Measurements from ENCODE around the gene WASL.

The WASL gene

GRCh38 chr7:123718773-123719172 is 30.0 kb downstream of the WASL start:
- no peak for TF ChIP-seq JUND (IDR thresholded peaks at IDR 0.05; ENCODE audit: low read depth)
- in situ Hi-C loops (cut with HindIII; ENCODE audit: low pct_unique_long_range_greater_than_20kb, low sequenced_read_pairs): no loop called here
- no peak for DNase-seq (ENCODE audit: low read depth in 1 of 2, low spot score in 1 of 2)

- no peak for DNase-seq (ENCODE audit: low read depth in 1 of 2, low spot score in 1 of 2)
- no peak for TF ChIP-seq JUND (IDR thresholded peaks at IDR 0.05; ENCODE audit: low read depth)
- in situ Hi-C loops (cut with HindIII; ENCODE audit: low pct_unique_long_range_greater_than_20kb, low sequenced_read_pairs): no loop called here
These were observed 31.1 kb downstream of the WASL start for GRCh38 chr7:123717689-123718088.

- DNase-seq (ENCODE audit: low read depth in 1 of 2, low spot score in 1 of 2): no peak
- no peak for TF ChIP-seq JUND (IDR thresholded peaks at IDR 0.05; ENCODE audit: low read depth)
- in situ Hi-C loops (cut with HindIII; ENCODE audit: low pct_unique_long_range_greater_than_20kb, low sequenced_read_pairs): no loop called here
These were observed 31.9 kb downstream of the WASL start for GRCh38 chr7:123716877-123717276.

GRCh38 chr7:123715799-123716198 is 33.0 kb downstream of the WASL start:
- no peak for TF ChIP-seq JUND (IDR thresholded peaks at IDR 0.05; ENCODE audit: low read depth)
- no peak for DNase-seq (ENCODE audit: low read depth in 1 of 2, low spot score in 1 of 2)
- in situ Hi-C loops (cut with HindIII; ENCODE audit: low pct_unique_long_range_greater_than_20kb, low sequenced_read_pairs): no loop called here

- no peak for TF ChIP-seq JUND (IDR thresholded peaks at IDR 0.05; ENCODE audit: low read depth)
- in situ Hi-C loops (cut with HindIII; ENCODE audit: low pct_unique_long_range_greater_than_20kb, low sequenced_read_pairs): no loop called here
- no peak for DNase-seq (ENCODE audit: low read depth in 1 of 2, low spot score in 1 of 2)
These were observed 33.6 kb downstream of the WASL start for GRCh38 chr7:123715198-123715597.

- in situ Hi-C loops (cut with HindIII; ENCODE audit: low pct_unique_long_range_greater_than_20kb, low sequenced_read_pairs): no loop called here
- no peak for TF ChIP-seq JUND (IDR thresholded peaks at IDR 0.05; ENCODE audit: low read depth)
- DNase-seq (ENCODE audit: low read depth in 1 of 2, low spot score in 1 of 2): no peak
These were observed 34.3 kb downstream of the WASL start for GRCh38 chr7:123714296-123715080.

GRCh38 chr7:123712619-123713018 is 36.2 kb downstream of the WASL start:
- TF ChIP-seq JUND (IDR thresholded peaks at IDR 0.05; ENCODE audit: low read depth): no peak
- in situ Hi-C loops (cut with HindIII; ENCODE audit: low pct_unique_long_range_greater_than_20kb, low sequenced_read_pairs): no loop called here
- DNase-seq (ENCODE audit: low read depth in 1 of 2, low spot score in 1 of 2): no peak

- no peak for DNase-seq (ENCODE audit: low read depth in 1 of 2, low spot score in 1 of 2)
- in situ Hi-C loops (cut with HindIII; ENCODE audit: low pct_unique_long_range_greater_than_20kb, low sequenced_read_pairs): no loop called here
- no peak for TF ChIP-seq JUND (IDR thresholded peaks at IDR 0.05; ENCODE audit: low read depth)
These were observed 36.9 kb downstream of the WASL start for GRCh38 chr7:123711832-123712293.

- in situ Hi-C loops (cut with HindIII; ENCODE audit: low pct_unique_long_range_greater_than_20kb, low sequenced_read_pairs): no loop called here
- no peak for TF ChIP-seq JUND (IDR thresholded peaks at IDR 0.05; ENCODE audit: low read depth)
- DNase-seq (ENCODE audit: low read depth in 1 of 2, low spot score in 1 of 2): no peak
These were observed 38.1 kb downstream of the WASL start for GRCh38 chr7:123710683-123711082.

GRCh38 chr7:123709525-123709924 is 39.3 kb downstream of the WASL start:
- in situ Hi-C loops (cut with HindIII; ENCODE audit: low pct_unique_long_range_greater_than_20kb, low sequenced_read_pairs): no loop called here
- no peak for TF ChIP-seq JUND (IDR thresholded peaks at IDR 0.05; ENCODE audit: low read depth)
- no peak for DNase-seq (ENCODE audit: low read depth in 1 of 2, low spot score in 1 of 2)

GRCh38 chr7:123705211-123705901 is 43.4 kb downstream of the WASL start:
- TF ChIP-seq JUND (IDR thresholded peaks at IDR 0.05; ENCODE audit: low read depth): no peak
- in situ Hi-C loops (cut with HindIII; ENCODE audit: low pct_unique_long_range_greater_than_20kb, low sequenced_read_pairs): no loop called here
- no peak for DNase-seq (ENCODE audit: low read depth in 1 of 2, low spot score in 1 of 2)

GRCh38 chr7:123695944-123696677 is 52.7 kb downstream of the WASL start:
- DNase-seq (ENCODE audit: low read depth in 1 of 2, low spot score in 1 of 2): no peak
- in situ Hi-C loops (cut with HindIII; ENCODE audit: low pct_unique_long_range_greater_than_20kb, low sequenced_read_pairs): no loop called here
- TF ChIP-seq JUND (IDR thresholded peaks at IDR 0.05; ENCODE audit: low read depth): no peak

- DNase-seq (ENCODE audit: low read depth in 1 of 2, low spot score in 1 of 2): no peak
- no peak for TF ChIP-seq JUND (IDR thresholded peaks at IDR 0.05; ENCODE audit: low read depth)
- in situ Hi-C loops (cut with HindIII; ENCODE audit: low pct_unique_long_range_greater_than_20kb, low sequenced_read_pairs): no loop called here
These were observed 56.3 kb downstream of the WASL start for GRCh38 chr7:123692471-123692877.

Measured in T47D (cell line).